HEK293 (cell line): ENCODE data around the gene AASDH.

Source experiments
- GLI4 ChIP-seq: fragments of 450-650 bp; formaldehyde crosslinking; IDR thresholded peaks from 2 replicates; pipeline ENCODE4 v1.5.1; 2016; ENCODE audit warnings: missing biosample characterization, missing genetic modification characterization
- IKZF3 ChIP-seq: fragments of 450-650 bp; IDR thresholded peaks from 2 replicates; pipeline ENCODE4 v1.5.0; 2018; ENCODE audit warnings: missing biosample characterization, mild to moderate bottlenecking, missing genetic modification characterization, moderate library complexity
- SP7 ChIP-seq: fragments of 450-650 bp; formaldehyde crosslinking; IDR thresholded peaks from 2 replicates; pipeline ENCODE4 v1.5.1; 2016; ENCODE audit warnings: missing biosample characterization, missing genetic modification characterization
- WT1 ChIP-seq: fragments of 450-650 bp; formaldehyde crosslinking; IDR thresholded peaks from 2 replicates; pipeline ENCODE4 v1.5.1; 2016; ENCODE audit warnings: missing biosample characterization, missing genetic modification characterization
- ZEB2 ChIP-seq: fragments of 450-650 bp; formaldehyde crosslinking; IDR thresholded peaks from 2 replicates; pipeline ENCODE4 v1.5.1; 2016; ENCODE audit warnings: missing biosample characterization, missing genetic modification characterization
- ZFP3 ChIP-seq: fragments of 450-650 bp; formaldehyde crosslinking; IDR thresholded peaks from 2 replicates; pipeline ENCODE4 v1.5.1; 2016; ENCODE audit warnings: low read depth, missing biosample characterization, missing genetic modification characterization
- ZFP41 ChIP-seq: fragments of 450-650 bp; formaldehyde crosslinking; IDR thresholded peaks from 2 replicates; pipeline ENCODE4 v1.5.1; 2016; ENCODE audit warnings: missing biosample characterization, missing genetic modification characterization, borderline replicate concordance
- ZNF10 ChIP-seq: fragments of 450-650 bp; formaldehyde crosslinking; IDR thresholded peaks from 2 replicates; pipeline ENCODE4 v1.5.1; 2017; ENCODE audit warnings: missing biosample characterization, missing genetic modification characterization
- ZNF138 ChIP-seq: fragments of 450-650 bp; formaldehyde crosslinking; IDR thresholded peaks from 2 replicates; pipeline ENCODE4 v1.5.1; 2016; ENCODE audit warnings: missing biosample characterization, missing genetic modification characterization, borderline replicate concordance
- ZNF140 ChIP-seq: fragments of 450-650 bp; formaldehyde crosslinking; IDR thresholded peaks from 2 replicates; pipeline ENCODE4 v1.5.1; 2016; ENCODE audit warnings: missing biosample characterization, missing genetic modification characterization
- ZNF16 ChIP-seq: fragments of 450-650 bp; formaldehyde crosslinking; IDR thresholded peaks from 2 replicates; pipeline ENCODE4 v1.5.1; 2016; ENCODE audit warnings: low read depth, missing biosample characterization, missing genetic modification characterization
- ZNF2 ChIP-seq: fragments of 450-650 bp; formaldehyde crosslinking; IDR thresholded peaks from 2 replicates; pipeline ENCODE4 v1.5.1; 2016; ENCODE audit warnings: missing biosample characterization, missing genetic modification characterization
- ZNF24 ChIP-seq: fragments of 450-650 bp; formaldehyde crosslinking; IDR thresholded peaks from 2 replicates; pipeline ENCODE4 v1.5.1; 2016; ENCODE audit warnings: missing biosample characterization, missing genetic modification characterization
- ZNF354C ChIP-seq: fragments of 450-650 bp; formaldehyde crosslinking; IDR thresholded peaks from 2 replicates; pipeline ENCODE4 v1.5.1; 2016; ENCODE audit warnings: missing biosample characterization, missing genetic modification characterization, low read depth, borderline replicate concordance
- ZNF366 ChIP-seq: fragments of 450-650 bp; formaldehyde crosslinking; conservative IDR thresholded peaks from 2 replicates; pipeline ENCODE4 v1.5.1; 2016; ENCODE audit warnings: missing biosample characterization, missing genetic modification characterization
- ZNF394 ChIP-seq: fragments of 450-650 bp; formaldehyde crosslinking; IDR thresholded peaks from 2 replicates; pipeline ENCODE4 v1.5.1; 2016; ENCODE audit warnings: missing biosample characterization, missing genetic modification characterization, mild to moderate bottlenecking, moderate library complexity, borderline replicate concordance
- ZNF423 ChIP-seq: fragments of 450-650 bp; formaldehyde crosslinking; IDR thresholded peaks from 2 replicates; pipeline ENCODE4 v1.5.1; 2016; ENCODE audit warnings: missing biosample characterization, missing genetic modification characterization
- ZNF433 ChIP-seq: fragments of 450-650 bp; formaldehyde crosslinking; IDR thresholded peaks from 2 replicates; pipeline ENCODE4 v1.5.1; 2016; ENCODE audit warnings: missing biosample characterization, missing genetic modification characterization, low read depth
- ZNF529 ChIP-seq: fragments of 450-650 bp; formaldehyde crosslinking; IDR thresholded peaks from 2 replicates; pipeline ENCODE4 v1.5.1; 2017; ENCODE audit warnings: missing genetic modification characterization, missing biosample characterization; ENCODE audit not compliant: insufficient replicate concordance
- ZNF600 ChIP-seq: fragments of 450-650 bp; formaldehyde crosslinking; IDR thresholded peaks from 2 replicates; pipeline ENCODE4 v1.5.1; 2016; ENCODE audit warnings: missing biosample characterization, missing genetic modification characterization
- ZNF621 ChIP-seq: fragments of 450-650 bp; formaldehyde crosslinking; IDR thresholded peaks from 2 replicates; pipeline ENCODE4 v1.5.1; 2017; ENCODE audit warnings: missing biosample characterization, missing genetic modification characterization
- ZNF776 ChIP-seq: fragments of 450-650 bp; formaldehyde crosslinking; IDR thresholded peaks from 2 replicates; pipeline ENCODE4 v1.5.0; 2017; ENCODE audit warnings: missing biosample characterization, missing genetic modification characterization, borderline replicate concordance
- ZSCAN30 ChIP-seq: fragments of 450-650 bp; IDR thresholded peaks from 2 replicates; pipeline ENCODE4 v1.5.1; 2018; ENCODE audit warnings: missing biosample characterization, mild to moderate bottlenecking, missing genetic modification characterization, moderate library complexity
- TF ChIP-seq, protein P1 (sequence below): fragments of 450-650 bp; formaldehyde crosslinking; IDR thresholded peaks from 2 replicates; pipeline ENCODE4 v1.5.1; 2016; ENCODE audit warnings: missing biosample characterization, missing genetic modification characterization, low read depth
- TF ChIP-seq, protein P2 (sequence below): fragments of 450-650 bp; formaldehyde crosslinking; IDR thresholded peaks from 2 replicates; pipeline ENCODE4 v1.5.1; 2016; ENCODE audit warnings: missing biosample characterization, missing genetic modification characterization
- TF ChIP-seq, protein P3 (sequence below): fragments of 450-650 bp; formaldehyde crosslinking; IDR thresholded peaks from 2 replicates; pipeline ENCODE4 v1.5.1; 2016; ENCODE audit warnings: missing biosample characterization, missing genetic modification characterization
- TF ChIP-seq, protein P4 (sequence below): fragments of 450-650 bp; formaldehyde crosslinking; IDR thresholded peaks from 2 replicates; pipeline ENCODE4 v1.5.1; 2016; ENCODE audit warnings: missing biosample characterization, missing genetic modification characterization
- TF ChIP-seq, protein P5 (sequence below): fragments of 450-650 bp; formaldehyde crosslinking; IDR thresholded peaks from 2 replicates; pipeline ENCODE4 v1.5.1; 2017; ENCODE audit warnings: missing biosample characterization, missing genetic modification characterization
- TF ChIP-seq, protein P6 (sequence below): sonication (generic); formaldehyde crosslinking; IDR thresholded peaks from 2 replicates; pipeline ENCODE4 v1.8.1; 2022; ENCODE audit warnings: mild to moderate bottlenecking, moderate library complexity, missing genetic modification reagents

AASDH gene

DNA sequence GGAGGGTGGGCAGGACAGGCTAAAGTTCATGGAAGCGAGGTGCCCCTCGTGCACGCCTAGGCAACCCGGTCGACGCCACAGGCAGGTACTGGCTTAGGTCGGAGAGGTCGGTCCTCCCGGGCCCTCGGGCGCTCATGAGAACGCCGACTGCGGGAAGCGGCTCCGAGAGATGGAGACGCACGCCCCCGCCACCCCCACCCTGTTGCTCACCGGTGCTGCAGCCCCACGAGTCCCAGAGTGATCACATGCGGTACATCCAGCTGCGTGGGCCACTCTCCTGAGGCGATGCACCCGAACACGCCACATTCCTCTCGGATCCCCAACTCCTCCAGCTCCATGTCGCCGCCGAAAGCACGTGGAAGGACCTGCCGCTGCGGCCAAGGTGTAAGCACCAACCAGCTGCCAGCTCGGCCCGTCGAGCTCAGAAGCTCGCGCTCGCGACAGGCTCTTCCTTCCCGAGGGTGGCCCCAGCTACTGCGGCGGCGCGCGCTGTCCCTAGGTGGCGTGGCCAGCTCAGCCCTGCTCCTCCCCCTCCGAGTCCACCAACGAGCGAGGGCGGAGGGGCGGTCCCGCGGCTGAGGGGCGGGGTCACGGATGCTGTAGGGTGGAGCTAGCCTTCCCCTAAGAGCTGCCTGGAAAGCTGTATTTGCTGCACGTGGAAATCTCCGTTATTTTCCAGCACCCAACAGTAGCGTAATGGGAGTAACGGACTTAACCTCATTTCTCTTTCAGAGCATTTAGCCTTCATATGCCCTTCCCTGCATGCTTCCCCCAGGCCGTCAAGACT, 48.0 kb upstream of the AASDH start, which contains the start of gene PPAT (continued):
- TF ChIP-seq ZFP41 (no peak), ZNF600 (tag by site-specific recombination) (peak; percentile 73; the same call in 1 of the 2 replicates), ZNF529 (no peak), ZNF10 (no peak), ZFP3 (tag by site-specific recombination) (no peak), ZNF24 (tag by site-specific recombination) (no peak; the same call in 1 of the 2 replicates), ZNF776 (tag by site-specific recombination) (no peak), ZNF138 (no peak), ZNF423 (tag by site-specific recombination) (peak; percentile 94), ZNF366 (no peak), ZNF433 (tag by site-specific recombination) (no peak), GLI4 (tag by site-specific recombination) (0 out of 2 replicates have a peak, but pooled peaks have one; percentile 19), WT1 (tag by site-specific recombination) (no peak), ZNF140 (tag by site-specific recombination) (no peak), SP7 (tag by site-specific recombination) (0 out of 2 replicates have a peak, but pooled peaks have one; percentile 41), IKZF3 (peak; percentile 65; the same call in 1 of the 2 replicates), ZSCAN30 (no peak), ZNF354C (no peak), ZEB2 (tag by site-specific recombination) (peak; percentile 56; the same call in 1 of the 2 replicates), ZNF621 (no peak), ZNF2 (tag by site-specific recombination) (no peak; the same call in 1 of the 2 replicates), ZNF16 (tag by site-specific recombination) (no peak), ZNF394 (peak; percentile 22; the same call in 1 of the 2 replicates)
- TF ChIP-seq, protein P1, sequence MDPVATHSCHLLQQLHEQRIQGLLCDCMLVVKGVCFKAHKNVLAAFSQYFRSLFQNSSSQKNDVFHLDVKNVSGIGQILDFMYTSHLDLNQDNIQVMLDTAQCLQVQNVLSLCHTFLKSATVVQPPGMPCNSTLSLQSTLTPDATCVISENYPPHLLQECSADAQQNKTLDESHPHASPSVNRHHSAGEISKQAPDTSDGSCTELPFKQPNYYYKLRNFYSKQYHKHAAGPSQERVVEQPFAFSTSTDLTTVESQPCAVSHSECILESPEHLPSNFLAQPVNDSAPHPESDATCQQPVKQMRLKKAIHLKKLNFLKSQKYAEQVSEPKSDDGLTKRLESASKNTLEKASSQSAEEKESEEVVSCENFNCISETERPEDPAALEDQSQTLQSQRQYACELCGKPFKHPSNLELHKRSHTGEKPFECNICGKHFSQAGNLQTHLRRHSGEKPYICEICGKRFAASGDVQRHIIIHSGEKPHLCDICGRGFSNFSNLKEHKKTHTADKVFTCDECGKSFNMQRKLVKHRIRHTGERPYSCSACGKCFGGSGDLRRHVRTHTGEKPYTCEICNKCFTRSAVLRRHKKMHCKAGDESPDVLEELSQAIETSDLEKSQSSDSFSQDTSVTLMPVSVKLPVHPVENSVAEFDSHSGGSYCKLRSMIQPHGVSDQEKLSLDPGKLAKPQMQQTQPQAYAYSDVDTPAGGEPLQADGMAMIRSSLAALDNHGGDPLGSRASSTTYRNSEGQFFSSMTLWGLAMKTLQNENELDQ (tag by site-specific recombination): no peak
- TF ChIP-seq, protein P2, sequence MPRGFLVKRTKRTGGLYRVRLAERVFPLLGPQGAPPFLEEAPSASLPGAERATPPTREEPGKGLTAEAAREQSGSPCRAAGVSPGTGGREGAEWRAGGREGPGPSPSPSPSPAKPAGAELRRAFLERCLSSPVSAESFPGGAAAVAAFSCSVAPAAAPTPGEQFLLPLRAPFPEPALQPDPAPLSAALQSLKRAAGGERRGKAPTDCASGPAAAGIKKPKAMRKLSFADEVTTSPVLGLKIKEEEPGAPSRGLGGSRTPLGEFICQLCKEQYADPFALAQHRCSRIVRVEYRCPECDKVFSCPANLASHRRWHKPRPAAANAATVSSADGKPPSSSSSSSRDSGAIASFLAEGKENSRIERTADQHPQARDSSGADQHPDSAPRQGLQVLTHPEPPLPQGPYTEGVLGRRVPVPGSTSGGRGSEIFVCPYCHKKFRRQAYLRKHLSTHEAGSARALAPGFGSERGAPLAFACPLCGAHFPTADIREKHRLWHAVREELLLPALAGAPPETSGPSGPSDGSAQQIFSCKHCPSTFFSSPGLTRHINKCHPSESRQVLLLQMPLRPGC (tag by site-specific recombination): no peak
- TF ChIP-seq, protein P3, sequence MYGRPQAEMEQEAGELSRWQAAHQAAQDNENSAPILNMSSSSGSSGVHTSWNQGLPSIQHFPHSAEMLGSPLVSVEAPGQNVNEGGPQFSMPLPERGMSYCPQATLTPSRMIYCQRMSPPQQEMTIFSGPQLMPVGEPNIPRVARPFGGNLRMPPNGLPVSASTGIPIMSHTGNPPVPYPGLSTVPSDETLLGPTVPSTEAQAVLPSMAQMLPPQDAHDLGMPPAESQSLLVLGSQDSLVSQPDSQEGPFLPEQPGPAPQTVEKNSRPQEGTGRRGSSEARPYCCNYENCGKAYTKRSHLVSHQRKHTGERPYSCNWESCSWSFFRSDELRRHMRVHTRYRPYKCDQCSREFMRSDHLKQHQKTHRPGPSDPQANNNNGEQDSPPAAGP (tag by site-specific recombination): 0 out of 2 replicates have a peak, but pooled peaks have one; percentile 10
- TF ChIP-seq, protein P4, sequence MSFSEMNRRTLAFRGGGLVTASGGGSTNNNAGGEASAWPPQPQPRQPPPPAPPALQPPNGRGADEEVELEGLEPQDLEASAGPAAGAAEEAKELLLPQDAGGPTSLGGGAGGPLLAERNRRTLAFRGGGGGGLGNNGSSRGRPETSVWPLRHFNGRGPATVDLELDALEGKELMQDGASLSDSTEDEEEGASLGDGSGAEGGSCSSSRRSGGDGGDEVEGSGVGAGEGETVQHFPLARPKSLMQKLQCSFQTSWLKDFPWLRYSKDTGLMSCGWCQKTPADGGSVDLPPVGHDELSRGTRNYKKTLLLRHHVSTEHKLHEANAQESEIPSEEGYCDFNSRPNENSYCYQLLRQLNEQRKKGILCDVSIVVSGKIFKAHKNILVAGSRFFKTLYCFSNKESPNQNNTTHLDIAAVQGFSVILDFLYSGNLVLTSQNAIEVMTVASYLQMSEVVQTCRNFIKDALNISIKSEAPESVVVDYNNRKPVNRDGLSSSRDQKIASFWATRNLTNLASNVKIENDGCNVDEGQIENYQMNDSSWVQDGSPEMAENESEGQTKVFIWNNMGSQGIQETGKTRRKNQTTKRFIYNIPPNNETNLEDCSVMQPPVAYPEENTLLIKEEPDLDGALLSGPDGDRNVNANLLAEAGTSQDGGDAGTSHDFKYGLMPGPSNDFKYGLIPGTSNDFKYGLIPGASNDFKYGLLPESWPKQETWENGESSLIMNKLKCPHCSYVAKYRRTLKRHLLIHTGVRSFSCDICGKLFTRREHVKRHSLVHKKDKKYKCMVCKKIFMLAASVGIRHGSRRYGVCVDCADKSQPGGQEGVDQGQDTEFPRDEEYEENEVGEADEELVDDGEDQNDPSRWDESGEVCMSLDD (tag by site-specific recombination): peak; percentile 74
- TF ChIP-seq, protein P5, sequence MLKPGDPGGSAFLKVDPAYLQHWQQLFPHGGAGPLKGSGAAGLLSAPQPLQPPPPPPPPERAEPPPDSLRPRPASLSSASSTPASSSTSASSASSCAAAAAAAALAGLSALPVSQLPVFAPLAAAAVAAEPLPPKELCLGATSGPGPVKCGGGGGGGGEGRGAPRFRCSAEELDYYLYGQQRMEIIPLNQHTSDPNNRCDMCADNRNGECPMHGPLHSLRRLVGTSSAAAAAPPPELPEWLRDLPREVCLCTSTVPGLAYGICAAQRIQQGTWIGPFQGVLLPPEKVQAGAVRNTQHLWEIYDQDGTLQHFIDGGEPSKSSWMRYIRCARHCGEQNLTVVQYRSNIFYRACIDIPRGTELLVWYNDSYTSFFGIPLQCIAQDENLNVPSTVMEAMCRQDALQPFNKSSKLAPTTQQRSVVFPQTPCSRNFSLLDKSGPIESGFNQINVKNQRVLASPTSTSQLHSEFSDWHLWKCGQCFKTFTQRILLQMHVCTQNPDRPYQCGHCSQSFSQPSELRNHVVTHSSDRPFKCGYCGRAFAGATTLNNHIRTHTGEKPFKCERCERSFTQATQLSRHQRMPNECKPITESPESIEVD (tag by site-specific recombination): no peak
- TF ChIP-seq, protein P6, sequence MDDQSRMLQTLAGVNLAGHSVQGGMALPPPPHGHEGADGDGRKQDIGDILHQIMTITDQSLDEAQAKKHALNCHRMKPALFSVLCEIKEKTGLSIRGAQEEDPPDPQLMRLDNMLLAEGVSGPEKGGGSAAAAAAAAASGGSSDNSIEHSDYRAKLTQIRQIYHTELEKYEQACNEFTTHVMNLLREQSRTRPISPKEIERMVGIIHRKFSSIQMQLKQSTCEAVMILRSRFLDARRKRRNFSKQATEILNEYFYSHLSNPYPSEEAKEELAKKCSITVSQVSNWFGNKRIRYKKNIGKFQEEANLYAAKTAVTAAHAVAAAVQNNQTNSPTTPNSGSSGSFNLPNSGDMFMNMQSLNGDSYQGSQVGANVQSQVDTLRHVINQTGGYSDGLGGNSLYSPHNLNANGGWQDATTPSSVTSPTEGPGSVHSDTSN: 0 out of 2 replicates have a peak, but pooled peaks have one; percentile 46
